Peyer's patch (tissue), 4 donors: ENCODE measurements around the gene ZMAT5. TPM values are rescaled to one million over a fixed set of nuclear protein-coding genes. Genes with fewer than 3 reads are reported as not detected.
A peak's percentile ranks its signal among the peaks of the same experiment; 100 is the strongest.

ENCODE experiments used
- DNase-seq, 3 donors: peaks; one replicate each; pipeline ENCODE4 v3.0.0-alpha.2; 2017 to 2019
- H3K27ac ChIP-seq, 4 donors: fragments of 200-600 bp; sonication (generic); one replicate each; pipeline ENCODE4 v1.5.1; 2016 to 2019
- H3K27me3 ChIP-seq, 2 donors: fragments of 200-600 bp; sonication (generic); one replicate each; pipeline ENCODE4 v1.5.1; 2019
- H3K36me3 ChIP-seq, 3 donors: fragments of 200-600 bp; sonication (generic); one replicate each; pipeline ENCODE4 v1.5.1; 2016 to 2019
- H3K4me1 ChIP-seq, 4 donors: fragments of 200-600 bp; sonication (generic); one replicate each; pipeline ENCODE4 v1.5.1; 2016 to 2019
- H3K4me3 ChIP-seq, 4 donors: fragments of 200-600 bp; sonication (generic); 1 replicate in 3 of 4; 2 replicates in 1 of 4; pipeline ENCODE4 v1.5.1; 2016 to 2019; ENCODE audit warnings: mild to moderate bottlenecking in 1 of 4
- H3K9me3 ChIP-seq, 4 donors: fragments of 200-600 bp; sonication (generic); one replicate each; pipeline ENCODE4 v1.5.1; 2016 to 2019; ENCODE audit warnings: mild to moderate bottlenecking in 1 of 4
- CTCF ChIP-seq, 6 experiments: fragments of 450-650 bp in 4 of 6; fragments of 200-600 bp in 2 of 6; sonication (generic) in 1 of 6; IDR thresholded peaks; one replicate each; pipeline ENCODE4 v1.5.1; 2017 to 2019; ENCODE audit warnings: antibody characterized with exemption in 6 of 6, mild to moderate bottlenecking in 3 of 6, moderate library complexity in 1 of 6
- POLR2A ChIP-seq, 2 donors: fragments of 450-650 bp; IDR thresholded peaks; one replicate each; pipeline ENCODE4 v1.5.1; 2017; ENCODE audit warnings: antibody characterized with exemption in 2 of 2, mild to moderate bottlenecking in 2 of 2, moderate library complexity in 2 of 2
- total RNA-seq, 4 donors: library from RNA; depleted of rRNA; stranded (reverse); fragments of >200 nt; gene quantifications; one replicate each; pipeline ENCODE4 v1.1.0, GENCODE V29; 2016

The ZMAT5 gene
- total RNA-seq, 4 donors from 2014 or later: 16.2 to 22.5 (median 17.9) TPM

- no peaks in the 10 kb centered on the region for H3K9me3 ChIP-seq
- H3K4me3 ChIP-seq: no peak overlapping the region
- DNase-seq: peak in 2 of 3 donors; percentile 68 to 71
- H3K27me3 ChIP-seq: no peaks in the 10 kb centered on the region
- peak overlapping the region in 2 of 4 donors; percentile 20 to 22 for H3K27ac ChIP-seq
- peaks cover 0 to 17% (median 3%) of the 10 kb centered on the region in 4 donors for H3K4me1 ChIP-seq
- no peak for TF ChIP-seq POLR2A (IDR thresholded peaks at IDR 0.05)
- no peak for TF ChIP-seq CTCF (IDR thresholded peaks at IDR 0.05)
- H3K36me3 ChIP-seq: no peaks in the 10 kb centered on the region
Observed at GRCh38 chr22:29782061-29782845, 15.4 kb upstream of the ZMAT5 start.

GRCh38 chr22:29780748-29781676, 14.2 kb upstream of the ZMAT5 start:
- no peak for TF ChIP-seq POLR2A (IDR thresholded peaks at IDR 0.05)
- TF ChIP-seq CTCF (IDR thresholded peaks at IDR 0.05): no peak
- DNase-seq: no peak
- Histone ChIP-seq H3K9me3 (no peaks in the 10 kb centered on the region), H3K27ac (peak overlapping the region in 1 of 4 donors; percentile 12), H3K4me1 (peaks cover 0 to 17% (median 3%) of the 10 kb centered on the region in 4 donors), H3K36me3 (no peaks in the 10 kb centered on the region), H3K27me3 (no peaks in the 10 kb centered on the region), H3K4me3 (no peak overlapping the region)

GRCh38 chr22:29780220-29780619, 13.4 kb upstream of the ZMAT5 start:
- Histone ChIP-seq H3K4me3 (no peak overlapping the region), H3K27me3 (no peaks in the 10 kb centered on the region), H3K36me3 (no peaks in the 10 kb centered on the region), H3K9me3 (no peaks in the 10 kb centered on the region), H3K4me1 (peaks cover 0 to 17% (median 3%) of the 10 kb centered on the region in 4 donors), H3K27ac (no peak overlapping the region)
- TF ChIP-seq CTCF (IDR thresholded peaks at IDR 0.05) (no peak), POLR2A (IDR thresholded peaks at IDR 0.05) (no peak)
- DNase-seq: no peak

- H3K27ac ChIP-seq: no peak overlapping the region
Observed at GRCh38 chr22:29773233-29773632, 6.4 kb upstream of the ZMAT5 start.

More at GRCh38 chr22:29773233-29773632, 6.4 kb upstream of the ZMAT5 start:
- DNase-seq: no peak
- no peaks in the 10 kb centered on the region for H3K9me3 ChIP-seq
- peaks cover 0 to 27% (median 0%) of the 10 kb centered on the region in 3 donors for H3K36me3 ChIP-seq
- no peaks in the 10 kb centered on the region for H3K27me3 ChIP-seq
- peaks cover 0 to 10% (median 2%) of the 10 kb centered on the region in 4 donors for H3K4me1 ChIP-seq
- TF ChIP-seq CTCF (IDR thresholded peaks at IDR 0.05): no peak
- no peak for TF ChIP-seq POLR2A (IDR thresholded peaks at IDR 0.05)
- H3K4me3 ChIP-seq: no peak overlapping the region
